ENCODE data around the gene GPR153.

DNA sequence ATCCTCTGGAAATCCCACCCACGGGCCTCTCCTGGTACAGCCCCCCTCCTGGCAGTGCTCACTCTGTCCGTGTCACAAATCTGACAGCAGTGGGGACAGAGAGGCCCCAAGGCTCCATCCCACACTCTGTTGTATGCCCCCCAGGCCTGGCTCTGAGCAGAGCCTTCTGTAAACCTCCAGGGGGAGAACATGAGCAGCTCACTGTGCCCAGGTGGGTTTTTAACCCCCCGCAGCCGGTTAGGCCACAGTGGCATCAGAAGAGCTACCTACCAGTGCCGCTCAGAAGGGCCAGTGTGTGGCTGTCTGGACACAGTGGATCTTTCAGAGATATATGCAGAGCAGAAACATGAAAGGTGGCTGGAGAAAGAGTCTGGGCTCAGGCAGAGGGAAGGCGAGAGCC lies 12.0 kb upstream of the GPR153 start:
- no peak for TF ChIP-seq CTCF (IDR thresholded peaks at IDR 0.05)
- no peak for TF ChIP-seq POLR2A (IDR thresholded peaks at IDR 0.05)
